Limb (tissue), 2 donors: ENCODE results near the gene GTF2F2.

Source experiments
- DNase-seq, 2 donors: peaks; one replicate each; pipeline ENCODE4 v3.0.0-alpha.2; 2016; ENCODE audit errors: extremely low spot score in 2 of 2

GTF2F2 gene

DNA sequence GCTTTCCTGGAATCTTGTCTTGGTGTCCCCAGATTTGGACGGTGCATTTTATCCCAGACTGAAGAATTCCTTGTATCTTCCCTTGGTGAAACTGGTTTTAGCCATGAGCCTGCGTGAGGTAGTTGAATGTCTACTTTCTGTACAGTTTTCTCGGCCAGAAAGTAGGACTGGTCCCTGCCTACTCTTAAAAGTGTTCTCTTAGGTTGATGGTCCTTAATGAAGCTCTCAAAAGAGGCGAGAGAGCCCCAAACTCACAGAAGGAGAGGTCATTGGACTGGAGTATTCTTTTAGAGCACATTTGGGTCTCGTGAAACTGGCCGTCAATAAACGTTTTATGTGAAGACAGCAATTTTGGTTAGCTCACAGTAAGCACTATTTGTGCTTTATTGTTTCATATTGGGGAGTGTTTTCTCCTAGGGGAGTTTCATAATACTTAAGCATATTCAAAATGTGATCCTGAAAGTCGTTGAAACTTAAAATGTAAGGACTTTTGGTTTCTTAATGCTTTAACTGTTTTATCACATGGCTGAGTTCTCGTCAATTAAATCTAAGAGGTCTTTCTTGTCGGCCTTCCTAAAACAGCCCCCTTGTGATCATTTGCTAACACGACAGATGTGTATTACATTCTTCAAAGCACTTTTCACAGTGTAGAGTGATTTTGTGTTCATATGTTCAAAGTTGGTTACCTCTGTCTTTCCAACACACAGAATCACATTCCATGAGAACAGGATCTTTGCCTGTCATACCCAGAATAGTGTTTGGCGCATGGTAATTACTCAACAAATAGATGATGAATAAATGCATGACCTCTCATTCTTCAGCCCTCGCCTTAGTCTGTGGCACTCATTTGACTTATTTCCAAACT, 889 bp downstream of the GTF2F2 start:
- DNase-seq = no peak

DNA sequence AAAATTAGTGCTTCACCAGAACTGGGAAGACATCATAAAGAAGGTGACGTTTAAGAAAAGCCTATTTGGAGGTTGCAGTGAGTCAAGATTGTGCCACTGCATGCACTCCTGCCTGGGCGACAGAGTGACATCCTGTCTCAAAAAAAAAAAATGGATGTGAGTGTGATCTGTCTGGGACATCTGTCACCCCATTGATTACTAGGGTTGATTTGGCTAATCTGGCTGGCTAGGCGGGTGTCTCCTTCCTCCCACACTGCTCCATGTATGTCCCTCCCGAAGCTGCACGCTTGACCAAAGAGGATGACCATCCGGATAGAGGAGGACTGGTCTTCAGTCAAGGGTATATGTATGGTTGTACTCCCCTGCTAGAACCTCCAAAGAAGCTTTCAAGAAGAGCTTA, 2.6 kb downstream of the GTF2F2 start:
- DNase-seq = no peak

DNA sequence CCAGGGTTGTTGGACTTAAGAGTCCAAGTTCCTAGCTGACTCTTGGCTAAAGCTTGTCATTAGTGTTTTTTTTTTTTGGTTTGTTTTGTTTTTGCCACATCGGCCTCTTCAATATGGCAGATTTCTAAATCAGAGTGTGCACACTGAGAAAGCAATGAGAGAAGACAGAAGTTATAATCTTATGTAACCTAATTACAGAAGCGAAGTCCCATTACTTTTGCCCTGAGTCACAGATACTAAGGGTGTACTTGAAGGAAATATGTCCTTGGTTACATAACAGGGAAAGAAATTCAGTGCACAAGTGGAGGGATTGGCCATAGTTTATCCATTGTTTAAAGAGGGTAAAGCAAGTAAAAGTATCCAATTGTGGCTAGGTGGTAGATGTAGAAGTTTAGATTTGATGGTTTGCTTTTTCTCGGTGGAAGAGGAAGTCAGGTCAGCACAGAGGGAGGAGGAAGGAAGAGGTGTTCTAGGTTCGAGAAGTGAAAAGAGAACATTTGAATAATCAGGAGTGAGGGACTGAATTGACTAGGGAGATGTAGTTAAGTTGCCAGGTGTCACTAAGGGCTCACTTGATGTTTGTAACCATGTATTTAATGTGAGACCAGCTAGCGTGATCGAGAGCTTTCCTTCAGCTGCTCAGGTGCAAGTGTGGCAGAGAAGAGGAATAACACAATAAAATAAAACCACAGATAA, 12.2 kb downstream of the GTF2F2 start:
- DNase-seq = no peak

DNA sequence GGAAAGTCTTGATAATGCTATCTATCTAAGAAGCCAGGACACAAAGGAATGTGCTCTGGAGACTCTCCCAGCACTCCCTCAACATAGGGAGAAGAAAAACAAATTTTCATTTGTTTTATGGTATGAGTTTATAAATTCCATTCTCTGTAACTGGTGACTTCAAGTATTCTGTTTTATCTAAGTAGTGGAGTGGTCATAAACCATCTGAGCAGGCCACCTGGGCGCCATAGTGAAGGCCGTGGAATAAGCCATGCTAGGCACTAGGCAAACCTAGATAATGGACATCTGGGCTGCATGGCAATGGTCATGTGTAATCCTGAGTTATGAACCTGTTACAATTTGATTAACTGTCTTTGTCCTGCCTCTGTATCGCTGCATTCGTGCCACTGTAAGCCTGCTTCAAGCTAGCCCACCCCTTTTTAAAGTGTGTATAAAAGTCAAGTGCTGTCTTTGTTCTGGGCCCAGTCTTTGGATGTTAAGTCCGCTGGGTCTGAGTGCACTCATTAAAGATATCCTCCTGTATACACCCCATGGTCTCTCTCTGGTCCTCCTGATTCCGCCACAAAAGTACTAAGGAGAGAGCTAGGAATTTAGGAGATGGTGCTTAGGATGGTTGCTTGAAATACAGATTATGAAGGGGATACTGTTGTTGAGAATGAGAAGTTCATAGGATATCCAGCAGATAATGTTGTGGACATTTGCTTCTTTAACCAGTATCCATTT, 13.2 kb downstream of the GTF2F2 start:
- no peak for DNase-seq

DNA sequence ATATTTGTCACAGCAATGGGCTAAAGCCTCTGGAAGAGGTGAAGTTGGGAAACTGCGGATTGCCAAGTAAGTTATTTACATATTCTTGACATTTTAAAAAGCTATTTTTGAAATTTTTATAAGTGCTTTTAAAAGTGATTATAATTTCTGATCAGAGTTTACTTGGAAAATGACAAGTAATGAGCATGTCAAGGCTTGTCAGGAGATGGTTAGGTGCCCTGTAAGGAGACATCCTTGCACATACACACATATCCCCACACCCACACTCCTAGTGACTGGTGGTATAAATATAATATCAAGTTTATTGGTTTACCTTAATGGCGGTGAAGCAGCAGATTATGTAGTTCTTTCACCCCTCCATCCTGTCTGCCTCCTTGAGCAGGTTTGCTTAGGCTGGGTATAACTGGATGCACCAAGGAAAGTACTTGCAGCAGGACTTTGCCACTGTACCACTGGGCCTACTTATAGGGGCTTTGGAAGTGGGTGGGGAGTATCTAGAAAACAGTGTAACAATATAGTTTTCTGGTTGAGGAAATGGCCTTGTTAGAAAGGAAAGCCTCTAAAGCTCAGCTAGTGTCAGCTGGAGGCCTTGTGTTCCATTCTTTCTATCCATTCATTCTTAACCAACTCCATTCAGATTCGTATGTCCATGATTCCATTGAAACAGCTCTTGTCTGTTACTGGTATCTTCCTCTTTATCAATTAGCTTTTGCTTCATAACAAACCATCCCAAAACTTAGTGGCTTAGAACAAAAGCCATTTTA, 16.6 kb downstream of the GTF2F2 start:
- no peak for DNase-seq

DNA sequence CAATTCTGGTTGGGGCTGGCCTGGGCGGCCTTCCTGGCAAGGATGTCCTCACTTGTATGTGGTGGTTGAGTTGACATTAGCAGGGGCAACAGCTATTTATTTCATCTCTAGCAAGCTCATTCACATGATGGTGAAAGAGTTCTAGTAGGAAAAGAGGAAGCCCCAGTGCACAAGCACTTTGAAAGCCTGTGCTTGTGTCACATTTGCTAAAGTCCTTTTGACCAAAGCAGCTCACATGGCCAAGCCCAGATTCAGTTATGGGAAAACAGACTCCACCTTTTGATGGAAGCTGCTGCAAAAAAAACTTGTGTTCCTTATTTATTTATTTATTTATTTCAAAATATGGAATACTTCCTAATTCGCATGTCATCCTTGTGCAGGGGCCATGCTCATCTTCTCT, 17.2 kb downstream of the GTF2F2 start:
- no peak for DNase-seq

DNA sequence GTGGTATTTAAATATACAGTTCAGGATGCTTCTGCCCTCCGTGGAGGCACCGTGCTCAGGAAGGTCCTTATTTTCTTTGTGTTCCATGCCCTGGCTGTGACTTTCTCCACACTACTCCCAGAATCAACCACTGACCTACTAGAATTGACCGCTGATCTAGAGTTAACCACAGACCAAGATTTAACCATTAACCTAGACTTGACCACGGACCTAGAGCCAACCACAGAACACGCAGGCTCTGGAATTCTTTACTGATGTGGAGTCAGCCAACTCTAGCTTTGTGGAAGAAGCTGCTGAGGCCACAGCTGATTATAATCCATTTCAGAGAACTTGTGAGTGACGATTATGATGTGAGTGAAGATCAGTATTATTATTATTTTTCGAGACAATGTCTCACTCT, 18.0 kb downstream of the GTF2F2 start:
- no peak for DNase-seq

DNA sequence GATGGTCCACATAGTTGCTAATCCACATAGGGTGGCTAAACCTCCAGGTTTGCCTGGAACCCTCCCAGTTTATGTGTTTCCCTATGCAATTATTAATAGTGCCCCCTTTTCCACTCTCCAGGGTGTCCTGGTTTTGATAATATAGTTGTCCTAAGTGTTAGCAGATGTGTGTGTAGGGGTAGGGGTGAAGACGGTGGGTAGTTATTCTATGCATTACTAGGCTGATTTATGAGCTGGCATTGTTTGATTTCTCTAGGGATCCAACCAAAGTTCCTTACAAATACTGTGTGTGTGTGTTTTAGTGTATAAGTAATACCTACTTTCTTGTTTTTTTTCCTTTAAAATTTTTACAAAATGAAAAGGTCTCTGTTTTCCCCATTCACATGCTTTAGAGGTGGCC, 21.1 kb downstream of the GTF2F2 start:
- DNase-seq = no peak

DNA sequence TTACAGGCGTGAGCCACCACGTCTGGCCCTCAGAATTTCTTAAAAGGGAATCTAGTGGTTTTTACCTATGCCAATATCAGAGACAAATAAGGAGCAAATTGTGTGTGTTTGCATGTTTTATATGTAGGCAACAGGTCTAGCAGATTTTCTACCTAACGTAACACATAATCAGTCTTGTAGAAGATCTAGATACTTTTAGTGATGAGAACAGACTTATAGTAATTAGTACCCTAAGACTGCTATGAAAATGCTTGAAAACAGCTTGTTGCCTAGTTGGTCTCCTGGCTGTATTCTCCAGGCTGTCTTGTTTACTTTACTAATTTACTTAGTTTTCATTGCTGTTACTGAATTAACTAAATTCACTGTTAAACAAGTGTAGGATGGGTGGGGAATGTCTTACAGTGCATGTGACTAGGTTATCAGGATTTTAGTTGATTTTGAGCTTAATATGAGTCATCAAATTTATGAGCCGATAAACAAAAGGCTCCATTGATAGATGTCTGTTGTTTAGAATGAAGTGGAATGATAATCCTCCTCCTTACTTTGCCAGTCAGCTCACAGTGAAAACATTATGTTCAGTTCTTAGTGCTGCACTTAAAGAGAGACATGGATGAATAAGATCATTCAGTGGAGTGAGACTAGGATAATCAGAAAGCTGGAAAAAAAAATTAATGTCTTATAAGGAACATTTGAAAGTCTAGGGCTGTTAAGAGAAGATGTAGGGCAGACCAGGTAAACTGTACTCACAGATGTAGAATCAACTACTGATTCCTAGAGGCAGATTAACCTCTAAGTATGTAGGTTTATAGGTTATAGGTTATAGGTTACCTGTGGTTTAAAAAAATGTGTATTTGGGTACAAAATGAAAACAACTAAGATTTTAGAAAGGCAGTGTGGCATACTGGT, 22.4 kb downstream of the GTF2F2 start:
- no peak for DNase-seq

DNA sequence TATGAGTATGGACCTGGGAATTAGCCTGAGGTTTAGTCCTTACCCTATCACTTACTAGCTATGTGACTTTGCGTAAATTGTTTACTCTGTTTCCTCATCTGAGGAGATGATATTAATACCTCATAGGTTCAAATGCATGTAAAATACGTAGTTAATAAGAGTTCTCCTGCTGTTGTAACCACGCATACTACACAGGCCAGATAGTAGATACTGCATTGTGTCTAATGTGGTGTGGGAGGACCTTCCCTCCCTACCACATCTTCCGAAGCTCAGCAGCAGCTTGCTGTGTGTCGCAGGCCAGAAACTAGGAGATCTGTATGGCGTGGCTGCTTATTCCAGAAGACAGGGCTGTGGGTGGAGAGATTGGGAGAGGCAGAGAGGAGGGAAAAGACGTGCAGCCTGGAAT, 23.0 kb downstream of the GTF2F2 start:
- DNase-seq = no peak

DNA sequence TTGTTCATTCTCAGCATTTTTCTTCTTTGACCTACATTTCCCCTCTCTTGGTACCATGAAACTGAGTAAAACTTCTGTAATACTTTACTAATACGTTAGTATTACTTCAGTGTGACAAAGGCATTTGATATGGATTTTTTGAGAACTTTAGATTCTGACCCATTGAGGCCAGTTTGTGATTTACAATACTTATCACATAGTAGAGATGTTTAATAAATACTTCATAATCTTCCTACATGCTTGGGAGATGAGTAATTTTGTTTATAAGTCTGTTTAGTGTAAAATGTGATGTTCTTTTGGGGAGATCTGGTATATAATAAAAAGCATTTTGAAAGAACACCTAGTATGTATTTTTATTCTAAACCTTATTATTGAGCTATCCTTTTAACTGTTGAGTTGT, 29.7 kb downstream of the GTF2F2 start:
- DNase-seq = no peak

DNA sequence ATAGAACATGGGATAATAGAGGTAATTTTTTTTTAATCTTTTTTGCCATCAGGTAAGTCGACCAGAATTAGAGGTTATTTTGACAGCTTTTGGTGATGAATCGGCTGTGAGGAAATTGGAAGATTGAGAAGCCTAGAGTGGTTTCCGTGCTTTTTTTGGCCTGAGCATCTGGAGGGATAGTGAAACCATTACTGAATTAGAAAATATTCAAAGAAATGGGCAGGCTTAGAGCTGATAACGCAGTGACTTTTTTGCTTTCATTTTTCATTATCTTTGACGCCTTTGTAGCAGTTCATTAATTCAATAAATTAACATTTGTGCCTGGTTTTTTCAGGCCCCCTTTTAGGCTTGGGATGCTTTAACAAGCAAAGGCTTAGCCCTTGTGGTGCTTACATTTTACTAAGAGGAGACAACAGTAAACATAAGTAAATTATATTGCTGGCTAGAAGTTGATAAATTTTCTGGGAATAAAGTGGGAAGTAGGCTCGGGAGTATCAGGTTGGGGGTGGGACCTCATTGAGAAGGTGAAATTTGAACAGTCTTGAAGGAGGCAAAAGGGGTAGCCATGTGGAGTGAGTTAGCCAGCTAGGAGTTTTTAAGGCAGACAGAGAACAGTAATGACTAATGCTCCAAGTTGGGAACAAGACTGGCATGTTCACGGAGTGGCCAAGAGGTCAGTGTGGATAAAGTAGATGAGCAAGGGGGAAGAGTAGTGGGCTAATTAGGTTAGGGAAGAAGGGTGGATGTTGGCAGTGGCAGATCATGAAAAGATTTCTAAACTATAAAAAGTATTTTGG, 36.5 kb downstream of the GTF2F2 start:
- no peak for DNase-seq

DNA sequence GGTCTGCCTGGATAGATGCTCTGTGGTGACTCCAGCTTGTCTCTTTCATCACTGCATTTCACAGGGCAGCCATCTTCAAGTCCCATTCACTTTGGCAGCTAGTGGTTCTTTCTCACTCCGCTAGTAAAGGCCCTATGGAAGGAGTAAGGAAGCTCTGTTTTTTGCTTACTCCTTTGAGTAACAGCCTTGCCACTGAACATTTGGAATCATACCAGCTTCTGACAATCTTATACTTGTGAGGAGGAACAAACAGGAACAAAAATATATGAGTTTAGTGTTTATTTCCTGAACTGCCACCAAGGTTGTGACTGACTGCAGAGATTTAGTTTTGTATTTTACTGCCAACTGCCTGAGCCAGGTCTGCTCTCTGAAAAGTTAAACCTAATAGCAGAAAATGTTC, 41.9 kb downstream of the GTF2F2 start:
- DNase-seq = no peak

DNA sequence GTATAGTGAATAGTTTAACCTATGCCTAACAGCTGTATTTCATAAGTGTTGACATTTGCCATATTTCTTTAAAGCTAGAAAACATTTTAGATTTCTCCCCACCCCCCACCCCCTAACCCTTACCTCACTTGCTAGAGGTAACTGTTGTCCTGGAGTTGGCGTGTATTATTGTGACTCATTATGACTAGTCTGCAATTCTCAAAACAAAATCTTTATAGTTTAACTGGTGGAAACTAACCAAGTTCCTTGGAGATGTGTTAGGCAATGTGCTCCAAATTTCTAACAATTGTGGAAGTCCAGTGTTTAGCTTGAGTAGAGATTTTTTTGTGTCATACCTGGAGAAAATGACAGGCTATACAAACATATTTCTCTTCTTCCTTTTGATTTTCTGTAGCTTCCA, 42.5 kb downstream of the GTF2F2 start:
- DNase-seq = no peak

DNA sequence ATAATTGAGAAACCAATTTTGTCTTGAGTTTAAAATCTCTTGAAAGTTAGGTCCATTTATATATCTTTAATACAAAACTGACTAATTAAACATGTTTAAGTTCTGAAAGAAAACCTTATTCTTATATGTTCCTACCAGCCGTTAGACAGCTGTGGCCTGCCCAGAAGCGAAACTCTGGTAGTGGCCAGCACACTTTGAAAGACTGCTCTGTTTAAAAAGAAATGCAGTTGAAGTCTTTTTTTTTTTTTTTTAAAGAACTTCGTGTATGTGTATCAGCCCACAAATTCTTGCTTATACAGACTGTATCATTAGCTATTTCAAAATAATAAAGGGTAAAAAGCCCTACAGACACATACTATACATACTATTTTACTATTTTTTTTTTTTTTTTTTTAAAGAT, 46.5 kb downstream of the GTF2F2 start:
- no peak for DNase-seq

DNA sequence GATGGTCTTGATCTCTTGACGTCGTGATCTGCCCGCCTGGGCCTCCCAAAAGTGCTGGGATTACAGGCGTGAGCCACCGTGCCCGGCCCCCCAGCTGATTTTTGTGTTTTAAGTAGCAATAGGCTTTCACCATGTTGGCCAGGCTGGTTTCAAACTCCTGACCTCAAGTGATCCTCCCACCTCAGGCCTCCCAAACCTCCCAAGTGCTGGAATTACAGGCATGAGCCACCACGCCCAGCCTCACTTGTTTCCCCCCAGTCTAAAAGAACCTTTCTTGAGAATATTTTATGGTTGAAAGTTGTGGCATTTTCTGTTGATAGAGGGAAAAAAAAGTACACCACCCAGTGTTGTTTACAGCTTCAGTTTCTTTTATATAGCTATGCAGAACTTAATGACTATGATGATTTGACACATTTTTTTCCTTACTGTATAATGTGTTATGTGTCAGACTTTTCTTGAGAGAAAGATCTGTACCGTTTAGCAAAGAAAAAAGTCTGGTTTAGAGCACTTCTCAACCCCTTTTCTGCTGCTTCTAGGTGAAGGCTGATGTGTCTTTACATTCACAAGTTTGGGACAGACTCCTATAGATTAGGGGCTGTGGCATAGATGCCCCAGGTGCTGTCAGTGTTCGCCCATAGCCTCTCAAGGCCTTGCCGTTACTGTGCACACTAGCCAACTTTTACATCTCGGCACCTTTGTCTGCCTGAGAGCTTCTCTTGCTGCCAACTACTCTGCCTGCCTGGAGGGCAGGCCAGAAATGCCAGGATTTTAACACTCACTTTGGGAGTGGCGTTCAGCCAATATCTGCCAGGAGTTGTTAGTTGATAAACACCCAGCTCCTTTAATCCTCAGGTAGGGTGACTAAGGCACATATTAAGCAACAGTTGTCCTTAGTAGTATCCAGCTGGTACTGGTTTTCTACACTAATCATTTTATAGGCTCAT, 47.6 kb downstream of the GTF2F2 start:
- DNase-seq = no peak

DNA sequence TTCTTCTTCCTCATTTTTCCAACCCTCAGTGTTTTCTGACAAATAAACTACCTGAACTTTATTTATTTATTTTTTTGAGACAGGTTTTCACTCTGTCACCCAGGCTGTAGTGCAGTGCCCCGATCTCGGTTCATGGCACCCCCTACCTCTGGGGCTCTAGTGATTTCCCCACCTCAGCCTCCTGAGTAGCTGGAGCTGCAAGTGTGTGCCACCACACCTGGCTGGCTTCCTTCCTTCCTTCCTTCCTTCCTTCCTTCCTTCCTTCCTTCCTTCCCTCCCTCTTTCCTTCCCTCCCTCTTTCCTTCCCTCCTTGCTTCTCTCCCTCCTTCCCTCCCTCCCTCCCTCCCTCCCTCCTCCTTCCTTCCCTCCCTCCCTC, 48.2 kb downstream of the GTF2F2 start:
- no peak for DNase-seq

DNA sequence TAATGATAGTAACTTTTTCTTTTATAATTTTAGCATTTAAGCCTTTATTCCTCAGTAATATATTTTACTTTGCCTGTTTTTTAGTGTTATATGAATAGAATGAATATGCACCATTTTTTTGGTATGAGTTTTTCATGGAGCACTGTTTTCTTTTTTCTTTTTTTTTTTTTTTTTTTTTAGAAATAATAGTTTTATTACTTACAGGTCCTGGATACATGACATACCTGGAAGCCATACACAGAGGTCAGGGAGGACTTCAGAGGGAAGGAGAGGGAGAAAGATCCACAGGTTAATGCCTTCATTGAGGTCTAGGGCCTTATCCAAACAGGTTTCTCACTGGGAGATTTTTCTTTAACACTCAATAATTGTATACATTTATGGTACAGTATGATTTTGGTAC, 54.2 kb downstream of the GTF2F2 start:
- DNase-seq = no peak
